Measurements from ENCODE around the gene FRAT1.

DNA sequence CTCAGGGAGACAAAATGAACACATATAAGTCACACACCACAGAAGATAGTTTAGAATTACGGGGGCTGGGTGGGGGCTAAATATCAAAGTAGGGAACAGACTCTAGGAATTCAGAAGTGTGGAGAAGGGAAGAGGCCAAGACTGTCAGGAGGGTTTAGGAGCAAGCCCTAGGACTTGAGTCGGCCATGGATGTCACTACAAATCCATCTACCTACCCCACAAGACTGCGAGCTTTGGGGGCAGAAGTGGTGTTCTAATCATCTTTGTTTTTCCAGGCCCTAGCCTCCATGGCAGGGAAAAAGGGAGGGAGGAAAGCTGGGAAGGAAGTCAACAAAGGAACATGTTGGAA, 20.9 kb upstream of the FRAT1 start:
- TF ChIP-seq, protein P1, sequence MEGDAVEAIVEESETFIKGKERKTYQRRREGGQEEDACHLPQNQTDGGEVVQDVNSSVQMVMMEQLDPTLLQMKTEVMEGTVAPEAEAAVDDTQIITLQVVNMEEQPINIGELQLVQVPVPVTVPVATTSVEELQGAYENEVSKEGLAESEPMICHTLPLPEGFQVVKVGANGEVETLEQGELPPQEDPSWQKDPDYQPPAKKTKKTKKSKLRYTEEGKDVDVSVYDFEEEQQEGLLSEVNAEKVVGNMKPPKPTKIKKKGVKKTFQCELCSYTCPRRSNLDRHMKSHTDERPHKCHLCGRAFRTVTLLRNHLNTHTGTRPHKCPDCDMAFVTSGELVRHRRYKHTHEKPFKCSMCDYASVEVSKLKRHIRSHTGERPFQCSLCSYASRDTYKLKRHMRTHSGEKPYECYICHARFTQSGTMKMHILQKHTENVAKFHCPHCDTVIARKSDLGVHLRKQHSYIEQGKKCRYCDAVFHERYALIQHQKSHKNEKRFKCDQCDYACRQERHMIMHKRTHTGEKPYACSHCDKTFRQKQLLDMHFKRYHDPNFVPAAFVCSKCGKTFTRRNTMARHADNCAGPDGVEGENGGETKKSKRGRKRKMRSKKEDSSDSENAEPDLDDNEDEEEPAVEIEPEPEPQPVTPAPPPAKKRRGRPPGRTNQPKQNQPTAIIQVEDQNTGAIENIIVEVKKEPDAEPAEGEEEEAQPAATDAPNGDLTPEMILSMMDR (IDR thresholded peaks at IDR 0.05) = no peak
- TF ChIP-seq POLR2AphosphoS5 (IDR thresholded peaks at IDR 0.05; ENCODE audit: low read depth, low read length) (no peak), SIN3A (IDR thresholded peaks at IDR 0.05; ENCODE audit: borderline replicate concordance, insufficient read depth, low read depth, low read length) (no peak), REST (IDR thresholded peaks at IDR 0.05; ENCODE audit: insufficient read depth in 1 of 2, low read depth in 2 of 2, low read length in 1 of 2) (no peak)

Data from Panc1 (cell line).